HuH-7 (cell line): ENCODE measurements around the gene CDK5RAP3.

Source experiments
- DNase-seq: peaks from one replicate; pipeline ENCODE4 v3.0.0; 2011; ENCODE audit warnings: low spot score

The CDK5RAP3 gene

DNA sequence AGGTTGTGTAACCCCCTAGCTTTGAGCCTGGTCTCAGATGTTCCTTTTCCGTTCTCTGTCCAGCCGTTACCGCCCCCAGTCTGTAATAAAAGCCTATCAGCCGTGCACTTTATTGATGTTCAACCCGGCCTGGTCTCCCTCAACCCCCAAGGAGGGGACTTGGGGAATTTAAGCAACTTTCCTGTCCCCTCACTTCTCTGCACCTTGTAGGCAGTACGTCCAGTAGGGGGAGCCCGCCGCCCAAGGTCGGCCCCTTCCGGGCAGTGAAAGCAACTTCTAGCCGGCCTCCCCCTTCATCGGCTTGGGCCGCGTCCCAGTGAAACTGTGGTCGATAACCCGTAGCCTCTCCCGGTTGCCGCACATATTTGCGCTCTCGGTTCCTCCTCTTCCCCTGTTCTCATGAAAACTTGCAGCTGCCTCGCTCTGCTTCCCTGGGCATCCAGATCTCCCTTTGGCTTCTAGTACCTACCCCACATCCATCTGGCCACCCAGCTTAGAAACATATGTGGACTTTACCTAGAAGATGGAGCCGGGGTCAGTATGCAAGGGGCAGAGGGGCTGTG, 21.6 kb upstream of the CDK5RAP3 start:
- DNase-seq = peak; percentile 81

DNA sequence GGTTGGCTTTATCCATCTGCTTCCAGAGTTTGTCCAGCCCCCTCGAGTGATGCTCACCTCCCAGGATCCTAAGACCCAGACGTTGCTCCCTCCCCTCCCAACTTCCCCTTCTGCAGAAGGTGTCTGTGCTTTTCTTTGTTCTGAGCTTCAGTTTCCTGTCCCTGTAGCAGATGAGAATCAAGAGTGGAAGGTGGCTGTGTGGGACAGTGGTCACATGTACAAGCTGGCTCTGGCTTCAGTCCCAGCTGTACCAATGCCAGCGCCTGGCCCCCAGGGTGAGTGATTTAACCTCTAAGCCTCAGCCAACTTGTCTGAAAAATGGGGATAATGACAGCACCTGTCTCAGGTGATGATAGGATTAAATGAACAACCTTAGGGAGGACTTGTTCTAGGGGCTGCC, 21.0 kb upstream of the CDK5RAP3 start:
- no peak for DNase-seq

DNA sequence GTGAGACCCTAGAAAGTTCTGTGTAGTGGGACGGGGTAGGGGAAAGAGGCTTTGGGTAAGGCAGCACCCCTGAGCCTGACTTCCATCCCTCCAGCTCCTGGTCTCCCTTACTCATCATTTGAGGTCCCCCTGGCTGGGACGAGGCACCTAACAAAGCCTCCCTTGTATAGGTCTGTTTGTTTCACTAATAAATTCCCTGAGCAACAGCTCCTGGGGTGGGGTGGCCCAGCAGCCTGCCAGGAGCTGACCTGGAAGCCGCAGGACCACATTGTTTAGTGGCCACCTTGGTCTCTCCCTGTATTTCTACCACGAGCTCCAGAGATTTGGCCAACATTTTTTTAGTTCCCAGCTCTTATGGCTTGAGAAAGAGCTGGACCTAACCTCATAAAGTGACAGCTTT, 20.5 kb upstream of the CDK5RAP3 start:
- no peak for DNase-seq

DNA sequence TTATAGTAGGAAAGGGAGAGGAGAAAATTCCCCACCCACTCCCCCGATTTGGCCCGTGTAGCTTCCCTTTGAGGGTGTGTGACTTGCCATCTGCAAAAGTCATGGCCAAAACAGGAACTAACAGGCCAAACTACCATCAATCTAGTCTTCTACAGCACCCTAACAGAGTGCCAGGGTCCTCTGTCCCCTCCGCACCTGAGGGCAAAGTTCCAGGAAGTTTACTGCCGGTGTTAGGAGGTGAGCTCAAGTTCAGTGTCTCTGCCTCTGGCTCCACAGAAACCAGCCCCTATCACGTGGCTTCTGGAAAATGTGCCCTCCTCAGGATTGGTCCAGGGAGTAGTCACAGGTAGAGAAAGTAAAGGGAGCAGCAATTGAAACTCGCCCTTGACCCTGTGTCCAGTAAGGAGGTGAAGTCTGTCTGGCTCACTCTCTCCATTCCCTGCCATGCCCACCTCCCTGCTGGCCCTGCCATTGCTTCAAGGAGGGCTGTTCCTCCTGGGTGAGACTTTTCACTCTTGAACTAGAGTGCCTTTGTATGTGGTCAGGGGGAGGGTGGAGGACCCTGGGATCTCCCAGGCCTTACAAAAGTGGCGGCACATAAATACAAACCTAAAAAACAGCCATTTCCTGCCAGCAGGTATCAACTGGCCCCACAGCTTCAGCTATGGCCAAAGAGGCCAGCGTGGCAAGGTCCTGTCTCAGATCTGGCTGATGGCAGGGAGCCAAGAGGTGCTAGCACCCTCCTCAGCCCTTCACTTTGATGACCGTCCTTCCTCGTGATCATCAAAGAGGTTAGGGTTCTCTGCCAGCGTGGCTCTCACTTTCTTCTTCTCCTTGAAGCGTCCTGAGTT, 18.5 kb upstream of the CDK5RAP3 start:
- DNase-seq = no peak

DNA sequence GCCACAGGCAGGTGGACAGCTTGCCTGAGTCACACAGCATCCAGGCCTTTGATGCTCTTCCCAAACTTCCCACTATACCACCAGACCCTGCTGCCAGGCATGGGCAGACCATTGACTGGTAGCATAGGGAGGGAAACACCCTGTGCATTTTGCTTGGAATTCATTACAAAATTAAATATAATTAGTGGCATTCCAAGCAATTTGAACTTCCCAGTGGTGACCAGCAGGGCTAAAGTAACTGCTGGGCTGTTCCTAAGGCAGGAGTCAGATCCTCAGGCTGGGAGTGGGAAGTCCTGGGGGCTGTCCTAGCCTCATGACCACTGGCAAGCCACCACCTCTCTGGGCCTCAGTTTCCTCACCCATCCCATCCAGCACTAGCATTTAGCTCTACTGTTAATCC, 17.0 kb upstream of the CDK5RAP3 start:
- no peak for DNase-seq

DNA sequence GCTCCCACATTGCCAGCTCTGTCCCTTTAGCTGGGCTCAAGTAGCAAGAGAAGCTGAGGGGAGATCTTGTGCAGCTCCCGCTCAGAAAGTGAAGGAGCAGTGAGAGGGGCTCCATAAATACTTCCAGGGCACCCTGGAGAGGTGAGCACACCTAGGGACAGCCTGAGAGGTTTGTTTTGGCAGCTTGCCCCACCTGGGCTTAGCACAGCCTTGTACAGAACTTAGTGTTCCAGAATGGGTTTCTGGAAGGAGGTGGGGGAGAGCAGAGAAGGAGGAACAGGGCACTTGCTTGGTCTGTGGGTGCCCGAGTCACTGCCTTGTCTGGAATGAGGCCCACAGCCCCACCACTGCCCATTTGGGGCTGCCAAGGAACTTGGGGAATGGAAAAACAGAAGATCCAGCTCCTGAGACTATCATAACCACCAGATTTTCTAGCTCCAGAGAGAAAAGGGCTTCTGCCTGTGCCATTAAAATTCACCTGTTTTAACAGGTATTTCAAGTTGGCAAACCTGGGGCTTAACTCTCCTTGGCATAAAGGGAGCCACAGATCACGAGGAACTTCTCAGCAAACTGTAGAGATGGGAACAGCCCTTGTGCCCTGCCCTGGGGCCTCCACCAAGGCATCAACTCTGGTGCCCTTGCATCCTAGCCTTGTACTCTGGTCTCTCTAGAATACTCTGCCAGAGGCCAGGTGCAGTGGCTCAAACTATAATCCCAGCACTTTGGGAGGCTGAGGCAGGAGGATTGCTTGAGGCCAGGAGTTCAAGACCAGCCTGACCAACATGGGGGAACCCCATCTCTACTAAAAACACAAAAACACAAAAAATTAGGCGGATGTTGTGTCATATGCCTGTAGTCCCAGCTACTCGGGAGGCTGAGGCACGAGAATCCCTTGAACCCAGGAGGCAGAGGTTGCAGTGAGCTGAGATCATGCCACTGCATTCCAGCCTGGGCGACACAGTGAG, 15.1 kb upstream of the CDK5RAP3 start:
- DNase-seq = no peak

DNA sequence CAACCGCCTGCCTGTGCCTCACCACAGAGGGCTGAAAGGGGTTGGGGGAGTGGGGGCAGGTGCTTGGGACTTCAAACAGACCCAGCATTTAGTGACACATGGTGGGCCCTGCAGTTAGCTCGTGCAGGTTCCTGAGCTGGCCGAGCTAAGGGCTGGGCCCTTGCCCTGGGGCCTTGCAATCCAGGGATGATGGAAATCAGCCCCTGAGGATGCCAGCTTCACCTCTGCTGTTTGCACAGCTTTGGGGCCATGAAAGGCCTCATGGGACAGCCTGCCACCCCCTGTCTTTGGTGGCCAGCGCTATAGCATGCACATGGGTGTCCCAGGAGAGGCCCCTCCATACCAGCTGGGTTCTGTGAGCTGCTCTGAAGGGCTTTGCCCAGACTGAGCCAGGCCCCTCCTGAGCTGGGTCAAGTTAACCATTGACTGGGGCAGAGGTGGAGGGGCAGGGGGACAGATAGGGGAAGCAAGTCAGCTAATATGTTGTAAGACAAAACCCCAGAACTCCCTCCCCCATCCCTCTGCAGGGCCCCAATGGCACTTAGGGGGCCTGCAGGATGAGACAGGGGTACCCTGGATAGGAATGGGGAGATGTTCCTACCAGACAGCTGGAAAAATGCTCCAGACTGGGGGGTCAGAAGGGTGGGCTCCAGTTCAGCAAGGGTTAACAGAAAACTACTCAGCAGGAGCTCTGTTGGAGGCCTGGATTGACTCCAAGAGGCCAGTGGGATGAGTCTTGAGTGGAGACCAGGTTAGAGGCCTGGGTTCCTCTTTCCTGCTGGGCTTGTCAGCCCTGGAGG, 13.9 kb upstream of the CDK5RAP3 start:
- DNase-seq = no peak

DNA sequence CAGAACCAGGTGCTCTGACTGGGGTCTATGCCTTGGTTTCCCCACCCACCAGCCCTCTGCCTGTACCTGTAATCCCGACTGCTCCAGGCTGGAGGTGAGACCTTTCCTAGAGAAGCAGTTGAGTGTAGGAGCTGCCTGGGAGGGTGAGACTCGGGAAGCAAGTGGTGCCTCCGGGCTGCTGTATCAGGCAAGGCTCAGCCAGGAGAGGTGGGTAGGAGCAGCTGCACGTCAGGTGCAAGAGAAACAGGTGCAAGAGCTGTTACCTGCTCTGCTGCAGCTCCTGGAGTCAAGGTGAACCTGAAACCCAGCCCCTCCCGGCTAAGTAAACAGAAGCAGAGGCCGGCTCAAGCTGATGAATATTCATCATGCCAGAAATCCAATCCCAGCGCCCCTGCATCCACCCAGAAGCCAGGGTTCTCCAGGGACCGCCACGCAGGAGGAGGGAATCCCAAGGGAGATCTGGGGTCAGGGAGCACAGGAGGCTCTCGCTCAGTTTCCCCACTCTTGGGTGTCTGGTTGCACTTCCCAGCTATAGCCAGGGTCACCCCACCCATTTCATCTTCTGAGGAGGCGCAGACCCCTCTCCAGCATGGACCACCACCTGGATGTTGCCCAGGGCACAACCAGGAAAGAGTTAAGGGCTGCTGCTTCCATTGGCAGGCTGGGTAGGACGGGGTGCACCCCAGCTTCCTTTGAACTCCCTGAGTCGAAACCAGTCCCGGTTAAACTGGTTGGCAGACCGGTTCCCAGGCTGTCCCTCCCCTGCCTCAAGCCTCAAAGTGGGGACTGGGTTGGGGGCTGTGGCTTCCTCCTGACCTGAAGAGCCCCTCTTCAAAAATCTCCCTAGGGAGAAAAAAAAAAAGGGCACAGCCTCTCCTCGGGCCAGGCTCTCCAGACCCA, 13.1 kb upstream of the CDK5RAP3 start, which contains the start of gene PRR15L:
PRR15L (minus strand) TSS at position 293 of the 900 bp plus-strand sequence. CDS start 4,649 bp downstream, outside the sequence.
- peak; percentile 39 for DNase-seq

DNA sequence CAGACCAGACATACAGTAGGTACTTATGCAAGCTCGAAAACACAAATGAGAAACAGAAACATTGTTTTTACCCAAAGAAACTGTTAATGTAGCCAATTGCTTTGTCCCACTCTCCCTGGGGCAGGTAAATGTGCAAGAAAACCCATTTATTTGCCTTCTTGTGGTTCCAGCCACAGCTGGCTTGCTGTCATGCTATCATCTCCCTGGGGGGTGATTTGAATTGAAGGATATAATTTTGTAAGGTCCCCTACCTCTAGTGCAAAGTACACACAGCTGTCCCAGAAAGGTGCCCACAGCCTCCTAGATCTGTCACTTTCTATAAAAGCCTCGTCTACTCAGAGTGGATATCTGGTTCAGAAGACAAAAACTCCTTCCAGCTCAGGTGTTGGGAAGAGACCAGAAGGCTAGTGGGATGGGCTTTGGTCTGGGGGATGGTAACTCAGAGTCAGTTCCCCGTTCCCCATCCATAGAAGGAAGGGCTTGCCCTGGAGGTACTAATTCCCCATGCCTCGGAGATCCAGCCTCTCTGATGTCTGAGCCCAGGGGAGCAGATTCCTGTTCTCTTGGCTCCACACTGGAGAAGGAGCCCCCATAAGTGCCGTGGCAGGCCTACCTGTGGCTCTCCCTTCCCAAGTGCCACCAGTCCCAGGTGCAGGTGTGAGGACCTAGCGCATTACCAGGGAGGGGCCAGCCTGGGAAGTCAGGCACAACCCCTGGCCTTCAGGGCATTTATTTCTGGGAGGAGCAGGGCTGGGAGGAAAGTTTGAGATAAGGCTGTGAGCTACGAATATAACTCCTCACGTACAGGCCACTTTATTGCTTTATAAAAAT, 10.9 kb upstream of the CDK5RAP3 start:
- DNase-seq = no peak

DNA sequence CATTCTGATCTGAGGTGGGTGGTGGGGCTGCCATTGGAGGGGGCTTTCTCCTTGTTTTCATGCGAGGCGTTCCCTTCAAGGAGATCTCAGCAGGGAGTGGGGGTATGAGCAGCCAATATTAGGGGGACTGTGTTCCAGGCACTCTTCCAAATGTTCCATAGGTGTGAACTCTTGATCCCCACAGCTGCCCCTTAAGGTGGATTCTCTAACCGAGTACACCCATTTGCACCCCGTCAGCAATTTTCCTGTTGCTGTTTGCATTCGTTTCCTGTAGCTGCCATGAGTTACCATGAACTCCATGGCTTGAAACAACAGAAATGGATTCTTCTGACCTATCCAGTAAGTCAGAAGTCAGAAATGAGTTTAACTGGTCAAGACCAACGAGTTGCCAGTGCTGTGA, 9.5 kb upstream of the CDK5RAP3 start:
- no peak for DNase-seq

DNA sequence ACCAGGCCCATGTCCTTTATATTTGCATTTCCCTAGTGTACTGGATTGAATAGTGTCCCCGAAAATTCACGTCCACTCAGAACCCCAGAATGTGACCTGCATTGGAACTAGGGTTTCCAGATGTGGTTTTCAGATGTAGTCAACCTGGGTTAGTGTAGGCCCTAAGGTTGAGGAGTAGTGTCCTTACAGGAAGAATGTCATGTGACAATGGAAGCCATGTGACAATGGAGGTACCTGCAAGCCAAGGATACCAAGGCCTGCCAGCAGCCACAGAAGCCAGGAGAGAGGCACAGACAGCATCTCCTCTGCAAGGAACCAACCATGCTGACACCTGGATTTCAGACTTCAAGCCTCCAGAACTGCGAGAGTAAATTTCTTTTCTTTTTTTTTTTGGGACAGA, 8.0 kb upstream of the CDK5RAP3 start:
- DNase-seq = no peak

DNA sequence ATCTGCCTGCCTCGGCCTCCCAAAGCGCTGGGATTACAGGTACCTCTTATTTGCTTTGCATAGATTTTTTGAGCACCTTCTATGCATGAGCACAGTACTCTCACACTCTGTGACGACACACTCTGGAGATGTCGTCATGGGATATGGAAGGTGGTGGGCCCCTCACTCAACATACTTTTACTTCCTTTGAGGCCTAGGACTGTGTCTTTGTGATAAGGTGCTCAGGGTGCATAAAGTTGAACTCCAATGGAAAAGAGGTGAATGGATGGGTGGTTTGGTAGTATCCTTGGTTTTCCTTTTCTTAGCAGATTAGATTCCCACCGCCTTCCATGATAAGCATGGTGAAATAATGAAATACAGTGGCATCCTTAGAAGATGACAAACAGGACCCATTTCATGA, 6.1 kb upstream of the CDK5RAP3 start:
- no peak for DNase-seq

DNA sequence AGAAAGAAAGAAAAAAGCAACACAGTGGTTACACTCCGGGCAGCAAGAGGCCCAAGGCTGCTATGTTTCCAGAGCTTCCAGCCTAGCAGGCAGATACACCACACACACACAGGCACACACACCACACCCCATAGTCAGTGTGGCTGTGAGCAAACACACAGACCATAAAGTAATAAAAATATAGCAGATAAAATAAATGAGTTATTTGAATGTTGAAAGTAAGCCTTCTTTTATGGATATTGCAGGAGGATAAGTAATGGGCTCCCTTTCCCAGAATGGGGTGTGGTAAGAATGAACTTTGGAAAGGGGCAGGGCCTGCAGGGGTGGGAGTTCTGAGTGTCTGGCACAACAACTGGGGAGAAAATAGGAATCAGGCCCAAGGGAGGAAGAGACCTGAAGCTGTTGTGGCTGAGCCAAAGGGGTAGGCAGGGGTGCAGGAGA, 4.8 kb upstream of the CDK5RAP3 start:
- DNase-seq = peak; percentile 75

DNA sequence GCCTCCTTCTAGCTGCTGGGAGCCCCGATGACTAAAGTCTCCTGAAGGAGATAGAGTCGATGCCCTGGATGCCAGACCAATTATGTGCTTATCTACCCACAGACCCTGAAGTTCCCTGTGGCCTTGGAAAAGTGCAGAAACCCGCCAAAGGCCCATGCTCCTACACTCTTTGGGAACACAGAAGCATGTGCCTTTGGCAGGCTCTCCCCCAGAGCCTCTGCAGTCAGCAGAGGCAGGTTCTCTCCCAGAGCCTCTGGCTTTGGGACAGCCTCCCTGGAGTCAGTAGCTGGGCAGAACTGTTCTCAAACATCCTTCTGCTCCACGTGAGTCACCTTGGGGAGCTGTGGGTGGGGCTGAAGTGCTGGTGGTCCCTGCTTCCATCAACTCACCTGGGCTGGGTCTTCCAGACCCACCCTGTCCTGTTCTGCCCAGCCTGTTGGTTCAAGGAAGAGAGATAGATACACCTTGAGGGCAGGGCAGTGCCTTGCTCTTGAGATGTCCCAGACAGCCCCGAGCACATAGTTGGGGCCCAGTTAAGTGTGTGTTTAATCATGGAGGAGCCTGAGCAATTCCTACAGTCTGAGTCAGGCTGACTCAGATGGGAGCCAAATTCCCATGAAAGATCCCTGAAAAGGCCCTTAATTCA, 3.2 kb upstream of the CDK5RAP3 start:
- DNase-seq = no peak

DNA sequence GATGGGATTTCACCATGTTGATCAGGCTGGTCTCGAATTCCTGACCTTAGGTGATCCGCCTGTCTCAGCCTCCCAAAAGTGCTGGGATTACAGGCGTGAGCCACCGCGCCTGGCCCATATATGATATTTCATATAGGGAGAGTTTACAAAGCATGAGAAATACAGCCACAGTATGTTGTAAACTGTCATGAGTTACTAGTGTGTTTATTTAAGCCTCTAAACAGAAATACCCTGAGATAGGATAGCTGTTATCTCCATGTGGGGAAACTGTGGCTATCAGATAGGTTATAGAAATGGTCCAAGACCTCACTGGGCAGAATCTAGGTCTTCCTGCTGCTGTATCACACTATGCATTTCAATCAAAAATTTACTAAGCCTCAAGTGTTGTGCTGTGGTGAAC, 2.1 kb upstream of the CDK5RAP3 start:
- no peak for DNase-seq

DNA sequence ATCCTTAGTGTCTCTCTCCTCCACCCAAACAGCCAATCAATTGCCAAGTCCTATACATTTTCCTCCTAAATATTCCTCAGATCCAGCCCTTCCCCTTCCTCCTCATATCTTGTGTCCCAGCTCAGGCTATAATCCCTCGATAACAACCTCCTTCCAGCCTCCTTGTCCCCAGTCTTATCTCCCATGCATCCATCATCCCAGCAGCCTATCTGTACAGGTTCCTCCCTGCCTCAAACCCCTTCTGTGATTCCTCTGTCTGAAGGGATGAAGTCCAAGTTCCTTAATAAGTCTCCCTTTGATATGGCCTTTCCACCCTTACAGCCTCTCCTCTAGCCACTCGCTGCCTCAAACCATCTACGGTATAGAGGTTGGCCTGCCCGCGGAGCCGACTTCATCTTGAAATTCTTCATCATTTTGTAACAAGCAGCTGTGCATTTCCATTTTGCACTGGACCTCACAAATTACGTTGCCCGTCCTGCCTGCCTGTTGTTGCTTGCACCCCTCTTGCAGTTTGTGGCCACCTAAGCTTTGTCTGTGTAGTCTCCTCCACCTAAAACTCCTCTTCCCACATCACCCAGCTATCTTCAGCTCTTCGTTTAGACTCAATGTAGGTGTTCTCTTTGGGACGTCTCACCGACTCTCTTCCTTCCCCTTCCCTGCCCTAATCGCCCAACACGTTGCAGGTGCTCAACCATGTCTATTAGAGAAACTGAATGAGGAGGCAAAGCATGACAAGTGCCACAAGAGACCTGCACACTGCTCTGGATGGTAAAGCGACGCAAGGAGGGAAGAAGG, 786 bp upstream of the CDK5RAP3 start:
- no peak for DNase-seq

DNA sequence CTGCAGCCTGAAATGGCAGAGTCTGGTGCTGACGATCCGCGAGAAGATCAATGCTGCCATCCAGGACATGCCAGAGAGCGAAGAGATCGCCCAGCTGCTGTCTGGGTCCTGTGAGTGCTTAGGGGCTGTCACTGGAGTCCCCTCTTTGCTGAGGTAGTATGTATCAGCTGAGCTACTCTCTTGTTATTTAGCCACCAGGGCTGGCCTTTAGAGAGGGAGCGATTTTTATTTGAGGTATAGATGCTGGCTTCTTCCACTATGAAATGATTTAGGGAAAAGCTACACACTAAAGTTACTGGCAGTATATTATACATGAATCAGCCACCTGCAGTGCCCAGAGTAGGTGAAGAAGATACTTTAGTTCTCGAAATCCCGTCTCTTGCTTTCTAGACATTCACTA, 2.6 kb downstream of the CDK5RAP3 start:
- no peak for DNase-seq

DNA sequence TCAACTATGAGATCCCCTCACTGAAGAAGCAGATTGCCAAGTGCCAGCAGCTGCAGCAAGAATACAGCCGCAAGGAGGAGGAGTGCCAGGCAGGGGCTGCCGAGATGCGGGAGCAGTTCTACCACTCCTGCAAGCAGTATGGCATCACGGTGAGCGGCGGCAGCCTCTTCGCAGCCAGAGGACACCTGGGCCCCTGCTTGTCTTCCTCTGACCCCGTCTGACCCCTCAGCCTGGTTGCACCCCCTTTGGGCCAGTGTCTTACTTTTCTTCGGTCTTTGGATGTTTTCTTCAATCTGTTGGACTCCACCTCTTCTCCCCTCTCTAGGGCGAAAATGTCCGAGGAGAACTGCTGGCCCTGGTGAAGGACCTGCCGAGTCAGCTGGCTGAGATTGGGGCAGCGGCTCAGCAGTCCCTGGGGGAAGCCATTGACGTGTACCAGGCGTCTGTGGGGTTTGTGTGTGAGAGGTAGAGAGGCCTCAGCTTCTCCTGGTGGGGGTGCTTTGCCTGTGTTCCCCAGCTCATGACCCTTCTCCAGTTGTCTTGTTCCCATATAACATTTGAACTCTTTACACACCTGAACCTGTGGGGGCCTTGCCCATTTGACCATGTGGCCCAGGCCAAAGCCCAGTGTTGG, 4.4 kb downstream of the CDK5RAP3 start:
- DNase-seq = no peak
